Loucy (cell line): ENCODE results near the gene FOXF1.

ENCODE experiments used
- H2AFZ ChIP-seq: fragments of 200-600 bp; sonication (generic); 2 replicates; pipeline ENCODE4 v1.6.0; 2016; ENCODE audit warnings: antibody characterized with exemption, mild to moderate bottlenecking, low read length, moderate library complexity
- H3F3A ChIP-seq: fragments of 200-600 bp; 2 replicates; pipeline ENCODE4 v1.6.0; 2016; ENCODE audit warnings: antibody characterized with exemption, low read depth, mild to moderate bottlenecking
- H3K27me3 ChIP-seq: fragments of 200-600 bp; sonication (generic); 2 replicates; pipeline ENCODE4 v1.6.1; 2014; ENCODE audit warnings: low read length, mild to moderate bottlenecking; ENCODE audit not compliant: insufficient read depth, poor library complexity, severe bottlenecking
- H3K36me3 ChIP-seq: fragments of 200-600 bp; sonication (generic); 2 replicates; pipeline ENCODE4 v1.6.1; 2016; ENCODE audit warnings: low read length; ENCODE audit not compliant: insufficient read depth
- H3K4me1 ChIP-seq: fragments of 200-600 bp; sonication (generic); 2 replicates; pipeline ENCODE4 v1.5.1; 2014; ENCODE audit warnings: low read length, mild to moderate bottlenecking; ENCODE audit not compliant: insufficient read depth, poor library complexity, severe bottlenecking
- H3K4me2 ChIP-seq: fragments of 200-600 bp; sonication (generic); 2 replicates; pipeline ENCODE4 v1.6.0; 2014; ENCODE audit warnings: antibody characterized with exemption, low read length, low read depth, mild to moderate bottlenecking; ENCODE audit not compliant: poor library complexity, severe bottlenecking
- H3K4me3 ChIP-seq: fragments of 200-600 bp; sonication (generic); 2 replicates; pipeline ENCODE4 v1.5.1; 2014; ENCODE audit warnings: low read length, mild to moderate bottlenecking, mixed read lengths; ENCODE audit not compliant: poor library complexity, severe bottlenecking
- H3K79me2 ChIP-seq: fragments of 200-600 bp; sonication (generic); 2 replicates; pipeline ENCODE4 v1.6.1; 2014; ENCODE audit warnings: low read length; ENCODE audit not compliant: insufficient read depth
- H3K9ac ChIP-seq: fragments of 200-600 bp; sonication (generic); 2 replicates; pipeline ENCODE4 v1.6.0; 2014; ENCODE audit warnings: mild to moderate bottlenecking, low read depth, low read length, moderate library complexity; ENCODE audit not compliant: poor library complexity, severe bottlenecking
- H3K9me2 ChIP-seq: fragments of 200-600 bp; sonication (generic); replicated peaks from 2 replicates; pipeline ENCODE4 v1.6.1; 2016; ENCODE audit warnings: low read depth, low read length, mixed read lengths
- H3K9me3 ChIP-seq: fragments of 200-600 bp; sonication (generic); 2 replicates; pipeline ENCODE4 v1.6.1; 2014; ENCODE audit warnings: mild to moderate bottlenecking, antibody characterized with exemption, low read length, low read depth; ENCODE audit not compliant: insufficient read depth
- H4K20me1 ChIP-seq: fragments of 200-600 bp; sonication (generic); 2 replicates; pipeline ENCODE4 v1.6.0; 2014; ENCODE audit warnings: antibody characterized with exemption, low read length, mild to moderate bottlenecking; ENCODE audit not compliant: insufficient read depth, poor library complexity, severe bottlenecking
- EZH2phosphoT487 ChIP-seq: fragments of 200-600 bp; IDR thresholded peaks from 2 replicates; pipeline ENCODE4 v1.6.1; 2018; ENCODE audit warnings: antibody characterized with exemption, mild to moderate bottlenecking, moderate library complexity, borderline replicate concordance
- TF ChIP-seq, protein P1 (sequence below): fragments of 200-600 bp; sonication (generic); conservative IDR thresholded peaks from 2 replicates; pipeline ENCODE4 v1.5.1; 2014; ENCODE audit warnings: mild to moderate bottlenecking, antibody characterized with exemption, low read length

FOXF1 gene

DNA sequence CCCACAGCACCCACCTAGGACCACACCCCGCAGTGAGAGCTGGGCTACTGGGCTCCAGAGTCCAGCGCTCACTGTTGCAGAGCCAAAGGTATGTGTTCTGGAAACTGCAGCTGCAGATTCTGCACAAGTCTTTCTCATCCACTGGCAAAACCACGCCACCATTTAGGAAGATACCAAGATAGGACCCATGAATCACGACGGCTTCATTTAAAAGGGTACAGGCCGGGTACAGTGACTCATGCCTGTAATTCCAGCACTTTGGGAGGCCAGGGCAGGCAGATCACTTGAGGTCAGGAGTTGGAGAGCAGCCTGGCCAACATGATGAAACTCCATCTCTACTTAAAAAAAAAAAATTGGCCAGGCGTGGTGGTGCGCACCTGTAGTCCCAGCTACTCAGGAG is 18.8 kb downstream of the FOXF1 start:
- Histone ChIP-seq H3K4me3 (no peak overlapping the region), H3F3A (no peaks in the 10 kb centered on the region), H4K20me1 (no peaks in the 10 kb centered on the region), H3K9ac (no peak overlapping the region), H3K27me3 (no peaks in the 10 kb centered on the region), H3K79me2 (no peaks in the 10 kb centered on the region), H3K36me3 (no peaks in the 10 kb centered on the region), H3K4me2 (no peak overlapping the region), H3K9me3 (no peaks in the 10 kb centered on the region), H2AFZ (no peak overlapping the region), H3K4me1 (no peaks in the 10 kb centered on the region), H3K9me2 (no peaks in the 10 kb centered on the region)
- TF ChIP-seq, protein P1, sequence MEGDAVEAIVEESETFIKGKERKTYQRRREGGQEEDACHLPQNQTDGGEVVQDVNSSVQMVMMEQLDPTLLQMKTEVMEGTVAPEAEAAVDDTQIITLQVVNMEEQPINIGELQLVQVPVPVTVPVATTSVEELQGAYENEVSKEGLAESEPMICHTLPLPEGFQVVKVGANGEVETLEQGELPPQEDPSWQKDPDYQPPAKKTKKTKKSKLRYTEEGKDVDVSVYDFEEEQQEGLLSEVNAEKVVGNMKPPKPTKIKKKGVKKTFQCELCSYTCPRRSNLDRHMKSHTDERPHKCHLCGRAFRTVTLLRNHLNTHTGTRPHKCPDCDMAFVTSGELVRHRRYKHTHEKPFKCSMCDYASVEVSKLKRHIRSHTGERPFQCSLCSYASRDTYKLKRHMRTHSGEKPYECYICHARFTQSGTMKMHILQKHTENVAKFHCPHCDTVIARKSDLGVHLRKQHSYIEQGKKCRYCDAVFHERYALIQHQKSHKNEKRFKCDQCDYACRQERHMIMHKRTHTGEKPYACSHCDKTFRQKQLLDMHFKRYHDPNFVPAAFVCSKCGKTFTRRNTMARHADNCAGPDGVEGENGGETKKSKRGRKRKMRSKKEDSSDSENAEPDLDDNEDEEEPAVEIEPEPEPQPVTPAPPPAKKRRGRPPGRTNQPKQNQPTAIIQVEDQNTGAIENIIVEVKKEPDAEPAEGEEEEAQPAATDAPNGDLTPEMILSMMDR, result no peak
- TF ChIP-seq EZH2phosphoT487, result no peak

DNA sequence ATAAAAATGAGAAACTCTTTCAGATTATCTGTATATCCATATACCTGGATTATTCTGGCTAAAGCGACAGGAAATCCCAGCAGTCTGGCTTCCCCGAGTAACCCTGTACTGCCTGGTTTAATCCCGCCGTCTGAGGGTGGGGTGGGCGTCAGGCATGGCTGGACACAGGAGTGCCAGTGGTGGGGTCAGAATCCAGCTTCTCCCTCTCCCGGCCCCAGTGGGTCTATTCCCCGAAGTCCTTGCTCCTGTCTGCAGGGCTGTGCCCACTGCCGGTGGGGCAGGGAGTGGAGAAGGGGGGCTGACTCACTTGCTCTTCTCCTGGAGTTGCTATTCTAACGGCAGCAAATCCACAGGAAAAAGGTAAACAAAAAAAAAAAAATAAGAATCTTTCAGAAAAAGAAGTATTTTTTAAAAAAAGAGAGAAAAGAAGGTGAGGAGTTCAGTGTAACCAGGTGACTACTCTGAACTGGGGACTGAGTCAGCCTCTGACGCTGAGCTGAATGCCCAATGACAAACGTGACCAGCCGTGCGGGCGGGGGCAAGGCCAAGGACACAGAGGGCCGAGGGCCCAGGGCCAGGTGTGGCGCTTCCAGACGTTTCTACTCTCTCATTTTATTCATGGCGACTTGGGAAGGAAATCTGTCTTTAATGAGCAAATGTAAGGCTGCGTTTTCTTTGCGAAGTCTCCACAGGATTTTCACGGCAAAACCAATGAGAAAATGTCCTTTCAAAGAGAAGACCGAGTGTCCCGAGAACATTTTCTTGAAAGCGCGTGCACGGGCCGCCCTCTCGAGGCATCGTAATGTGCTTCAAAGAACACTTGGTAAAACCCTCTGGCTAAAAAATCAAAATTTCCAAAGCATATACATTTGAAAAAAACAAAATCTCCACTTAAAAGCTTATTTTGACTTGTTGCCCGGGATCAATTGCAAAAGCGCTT is 20.2 kb downstream of the FOXF1 start:
- Histone ChIP-seq H3K9me3 (no peaks in the 10 kb centered on the region), H3K36me3 (no peaks in the 10 kb centered on the region), H3K4me3 (no peak overlapping the region), H3K4me1 (no peaks in the 10 kb centered on the region), H4K20me1 (no peaks in the 10 kb centered on the region), H2AFZ (no peak overlapping the region), H3K9ac (no peak overlapping the region), H3K27me3 (no peaks in the 10 kb centered on the region), H3K4me2 (no peak overlapping the region), H3F3A (no peaks in the 10 kb centered on the region), H3K9me2 (no peaks in the 10 kb centered on the region), H3K79me2 (no peaks in the 10 kb centered on the region)
- no peak for TF ChIP-seq EZH2phosphoT487
- TF ChIP-seq, protein P1, result no peak

DNA sequence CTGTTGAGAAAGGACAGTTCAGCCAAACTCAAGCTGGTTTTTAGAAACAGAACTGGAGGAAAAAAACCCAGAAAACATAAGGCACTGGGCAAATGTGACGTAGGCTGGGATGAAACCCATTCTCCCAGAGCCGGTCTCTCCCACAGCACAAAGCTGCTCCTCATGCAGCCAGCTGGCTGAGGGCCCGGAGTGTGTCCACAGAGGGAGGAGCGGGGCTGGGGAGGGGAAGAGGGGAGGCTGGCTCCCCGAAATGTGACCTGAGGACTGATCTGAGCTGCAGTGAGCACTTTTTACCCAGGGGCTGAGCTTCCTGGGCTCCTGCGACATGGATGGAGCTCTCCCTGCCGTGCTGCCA is 20.8 kb downstream of the FOXF1 start:
- no peaks in the 10 kb centered on the region for H3K79me2 ChIP-seq
- H3K4me1 ChIP-seq, result no peaks in the 10 kb centered on the region
- H3F3A ChIP-seq, result no peaks in the 10 kb centered on the region
- no peaks in the 10 kb centered on the region for H3K36me3 ChIP-seq
- no peaks in the 10 kb centered on the region for H3K27me3 ChIP-seq
- H3K9me3 ChIP-seq, result no peaks in the 10 kb centered on the region
- no peaks in the 10 kb centered on the region for H3K9me2 ChIP-seq
- H4K20me1 ChIP-seq, result no peaks in the 10 kb centered on the region
- H3K9ac ChIP-seq, result no peak overlapping the region
- H3K4me3 ChIP-seq, result no peak overlapping the region
- H2AFZ ChIP-seq, result no peak overlapping the region
- TF ChIP-seq, protein P1, result no peak
- no peak for TF ChIP-seq EZH2phosphoT487
- no peak overlapping the region for H3K4me2 ChIP-seq
